ENCODE results near the gene LAMC1.

DNA sequence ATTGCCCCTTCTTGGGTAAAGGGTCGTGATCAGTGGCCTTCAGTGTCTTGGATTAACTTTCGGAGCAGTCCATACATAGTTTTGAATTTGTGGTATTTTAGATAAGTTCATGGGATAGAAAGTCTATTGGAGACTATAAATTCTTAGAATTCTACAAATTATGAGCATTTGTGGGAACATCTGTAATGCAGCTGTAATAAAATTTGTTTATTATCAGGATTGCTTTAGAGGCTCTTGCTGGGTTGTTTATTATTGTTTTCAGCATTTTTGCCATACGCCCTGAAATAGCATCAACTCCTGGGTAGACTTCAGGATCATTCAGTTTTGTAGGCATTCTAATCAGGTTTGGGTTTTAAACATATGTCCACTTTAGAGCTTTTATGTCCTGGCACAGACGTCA lies 16.1 kb downstream of the LAMC1 start:
- no peak for TF ChIP-seq POLR2A (IDR thresholded peaks at IDR 0.05)
- TF ChIP-seq, protein P1, sequence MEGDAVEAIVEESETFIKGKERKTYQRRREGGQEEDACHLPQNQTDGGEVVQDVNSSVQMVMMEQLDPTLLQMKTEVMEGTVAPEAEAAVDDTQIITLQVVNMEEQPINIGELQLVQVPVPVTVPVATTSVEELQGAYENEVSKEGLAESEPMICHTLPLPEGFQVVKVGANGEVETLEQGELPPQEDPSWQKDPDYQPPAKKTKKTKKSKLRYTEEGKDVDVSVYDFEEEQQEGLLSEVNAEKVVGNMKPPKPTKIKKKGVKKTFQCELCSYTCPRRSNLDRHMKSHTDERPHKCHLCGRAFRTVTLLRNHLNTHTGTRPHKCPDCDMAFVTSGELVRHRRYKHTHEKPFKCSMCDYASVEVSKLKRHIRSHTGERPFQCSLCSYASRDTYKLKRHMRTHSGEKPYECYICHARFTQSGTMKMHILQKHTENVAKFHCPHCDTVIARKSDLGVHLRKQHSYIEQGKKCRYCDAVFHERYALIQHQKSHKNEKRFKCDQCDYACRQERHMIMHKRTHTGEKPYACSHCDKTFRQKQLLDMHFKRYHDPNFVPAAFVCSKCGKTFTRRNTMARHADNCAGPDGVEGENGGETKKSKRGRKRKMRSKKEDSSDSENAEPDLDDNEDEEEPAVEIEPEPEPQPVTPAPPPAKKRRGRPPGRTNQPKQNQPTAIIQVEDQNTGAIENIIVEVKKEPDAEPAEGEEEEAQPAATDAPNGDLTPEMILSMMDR (IDR thresholded peaks at IDR 0.05) = no peak

Data from lower leg skin (tissue), 3 donors.